MM.1S (cell line): Measurements from ENCODE around the gene PLXDC2.

Source experiments
- CTCF ChIP-seq: fragments of 300-600 bp; sonication (generic); IDR thresholded peaks from 2 replicates; pipeline ENCODE4 v1.5.1; 2016; ENCODE audit warnings: antibody characterized with exemption, low read length, mixed read lengths
- EZH2 ChIP-seq: fragments of 300-600 bp; sonication (generic); optimal IDR thresholded peaks from 2 replicates; pipeline ENCODE3; 2017; ENCODE audit warnings: low read depth, mild to moderate bottlenecking, antibody characterized with exemption, low read length, mixed read lengths
- EZH2phosphoT487 ChIP-seq: fragments of 300-600 bp; sonication (generic); IDR thresholded peaks from 2 replicates; pipeline ENCODE4 v1.6.1; 2018; ENCODE audit warnings: antibody characterized with exemption, low read length

DNA sequence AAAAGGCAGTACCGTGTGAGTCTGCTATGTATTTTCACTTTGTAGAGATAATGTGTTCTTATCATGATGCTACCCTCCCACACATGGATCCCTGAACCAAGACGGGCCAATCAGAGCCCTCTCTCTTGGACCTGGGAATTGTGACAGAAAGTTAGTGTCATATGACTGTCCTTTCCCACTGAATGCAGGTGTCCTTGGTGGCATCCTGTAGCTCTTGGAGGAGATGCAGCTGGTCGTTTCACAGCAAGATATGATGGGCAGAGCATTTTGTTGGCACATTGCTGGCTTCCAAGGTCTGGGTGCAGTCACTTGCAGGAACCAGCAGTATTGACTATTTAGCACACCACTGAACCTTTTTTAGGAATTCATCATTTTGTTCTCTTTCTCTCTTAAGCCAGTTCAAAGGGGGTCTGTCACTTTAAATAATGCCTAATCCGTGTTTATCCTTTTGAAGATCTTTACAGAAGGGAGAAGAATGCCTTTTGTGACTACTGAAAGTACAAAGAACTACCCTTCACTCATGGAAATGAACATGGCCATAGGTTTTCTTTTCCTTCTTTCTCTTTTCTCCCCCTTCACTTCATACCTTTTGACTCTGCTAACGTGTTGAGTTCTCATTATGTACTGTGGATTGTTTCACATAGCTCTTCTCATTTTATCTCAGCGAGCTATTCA, 125.1 kb downstream of the PLXDC2 start:
- TF ChIP-seq CTCF: no peak
- no peak for TF ChIP-seq EZH2
- TF ChIP-seq EZH2phosphoT487: no peak
